GM19238 (cell line): ENCODE data around the gene BCAS1.
"Not testable (repeated sequence)": the region's sequence is repeated elsewhere in the genome, so short reads cannot be mapped to it uniquely, and the experiment has no call there.

ENCODE experiments used
- DNase-seq: peaks from one replicate; pipeline ENCODE4 v3.0.0; 2011; ENCODE audit warnings: low spot score; ENCODE audit not compliant: insufficient read length

BCAS1 gene

GRCh38 chr20:53945478-53945877 lies 124.9 kb downstream of the BCAS1 start:
- DNase-seq = no peak

GRCh38 chr20:53944796-53945195 lies 125.6 kb downstream of the BCAS1 start:
- no peak for DNase-seq

- DNase-seq = no peak
Observed at GRCh38 chr20:53943522-53944291, 126.7 kb downstream of the BCAS1 start.

DNA sequence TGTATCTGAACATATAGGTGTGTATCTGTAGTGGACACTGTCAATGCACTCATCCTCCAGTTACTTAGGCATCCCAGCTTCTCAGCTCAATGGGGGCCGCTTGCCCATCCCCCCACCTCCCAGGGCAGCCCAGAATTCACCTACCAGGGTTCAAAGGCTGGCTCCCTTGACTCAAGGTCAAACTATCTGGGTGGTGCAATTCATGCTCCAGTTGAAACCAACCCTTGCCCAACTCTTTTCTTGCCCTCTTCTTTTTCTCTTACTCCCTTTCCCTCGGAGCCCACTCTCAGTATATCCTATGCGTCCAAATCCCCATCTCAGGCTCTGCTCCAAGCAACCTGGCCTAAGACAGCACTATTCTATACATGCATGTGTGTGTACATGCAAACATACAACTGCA lies 127.4 kb downstream of the BCAS1 start:
- DNase-seq = no peak

DNA sequence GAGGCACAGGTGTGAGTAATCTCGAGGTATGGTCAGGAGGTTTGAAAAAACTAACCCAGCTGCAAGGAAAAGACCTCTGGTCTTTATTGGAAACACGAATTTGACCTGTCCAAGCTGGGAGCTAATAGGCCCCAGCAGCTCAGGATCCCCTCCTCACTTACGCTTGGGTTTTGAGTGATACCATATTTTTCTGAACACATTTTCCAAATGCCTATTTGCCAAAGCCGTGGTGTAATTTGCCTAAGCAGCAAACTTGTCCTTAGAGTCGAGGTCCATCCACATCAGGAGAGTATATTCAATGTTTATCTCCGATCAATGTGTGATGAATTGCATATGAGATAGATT lies 128.0 kb downstream of the BCAS1 start:
- DNase-seq = no peak

- DNase-seq = no peak
Observed at GRCh38 chr20:53941680-53942471, 128.5 kb downstream of the BCAS1 start.

DNA sequence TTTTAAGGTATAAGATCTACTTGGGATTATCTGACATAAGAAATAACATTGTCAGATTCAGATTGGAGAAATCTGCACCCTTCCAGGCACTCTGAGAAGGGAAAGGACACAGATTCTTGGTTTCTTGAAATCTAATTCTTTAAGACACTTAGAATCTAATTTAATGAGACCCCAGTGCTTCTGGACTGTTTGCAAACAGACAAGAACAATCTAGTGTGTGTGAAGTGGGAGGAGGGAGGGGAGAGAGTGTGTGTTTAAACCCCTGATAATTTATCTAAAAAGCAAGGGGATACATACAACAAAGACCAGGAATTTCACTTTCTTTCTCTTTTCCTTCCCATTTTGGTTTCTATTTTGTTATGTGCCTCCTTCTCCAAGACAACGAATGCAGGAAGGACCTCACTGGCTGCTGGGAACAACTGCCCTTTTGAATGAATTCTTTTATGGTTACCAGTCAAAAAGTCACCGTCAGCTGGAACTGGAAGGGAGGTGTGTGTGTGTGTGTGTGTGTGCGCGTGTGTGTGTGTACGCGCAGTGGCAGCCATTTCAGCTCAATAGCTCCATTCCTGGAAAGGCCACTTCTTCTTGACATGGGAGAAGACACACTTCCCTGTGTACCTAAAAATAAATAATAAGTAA lies 129.4 kb downstream of the BCAS1 start:
- no peak for DNase-seq

DNA sequence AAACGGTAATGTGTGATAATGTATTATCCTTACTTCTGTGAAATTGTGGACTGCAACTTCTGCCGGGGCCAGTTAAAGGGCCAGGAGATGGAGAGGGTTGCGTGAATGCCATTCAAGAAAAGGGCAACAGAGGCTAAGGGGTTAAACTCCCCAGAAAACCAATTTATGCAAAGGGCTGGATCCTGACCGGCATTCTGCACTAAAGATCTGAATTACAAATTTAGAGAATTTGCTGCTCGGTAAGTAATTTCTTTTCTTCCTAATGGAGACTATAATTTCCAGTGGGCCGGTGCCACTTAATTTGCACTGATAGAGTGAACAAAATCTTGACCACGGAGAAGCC lies 130.1 kb downstream of the BCAS1 start:
- no peak for DNase-seq

- DNase-seq = no peak
Observed at GRCh38 chr20:53939572-53940359, 130.6 kb downstream of the BCAS1 start.

- no peak for DNase-seq
Observed at GRCh38 chr20:53939190-53939571, 131.2 kb downstream of the BCAS1 start.

DNA sequence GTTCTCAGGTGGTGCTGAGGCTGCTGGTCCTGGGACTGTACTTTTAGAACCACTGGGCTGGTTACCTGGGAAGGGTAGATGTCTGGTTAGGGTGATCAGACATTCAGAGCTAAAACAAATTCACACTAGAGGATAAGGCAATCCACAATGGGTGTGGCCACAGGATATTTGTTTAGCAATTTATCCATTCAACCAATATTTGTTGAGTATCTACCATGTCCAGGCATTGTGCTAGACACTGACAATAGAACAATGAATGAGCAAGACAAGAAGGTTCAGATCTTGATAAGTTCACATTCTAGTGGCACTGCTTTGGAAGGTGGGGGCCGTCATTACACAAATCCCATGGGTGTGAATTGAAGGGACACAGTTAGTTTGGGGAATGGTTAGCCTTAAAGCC lies 131.7 kb downstream of the BCAS1 start:
- no peak for DNase-seq

DNA sequence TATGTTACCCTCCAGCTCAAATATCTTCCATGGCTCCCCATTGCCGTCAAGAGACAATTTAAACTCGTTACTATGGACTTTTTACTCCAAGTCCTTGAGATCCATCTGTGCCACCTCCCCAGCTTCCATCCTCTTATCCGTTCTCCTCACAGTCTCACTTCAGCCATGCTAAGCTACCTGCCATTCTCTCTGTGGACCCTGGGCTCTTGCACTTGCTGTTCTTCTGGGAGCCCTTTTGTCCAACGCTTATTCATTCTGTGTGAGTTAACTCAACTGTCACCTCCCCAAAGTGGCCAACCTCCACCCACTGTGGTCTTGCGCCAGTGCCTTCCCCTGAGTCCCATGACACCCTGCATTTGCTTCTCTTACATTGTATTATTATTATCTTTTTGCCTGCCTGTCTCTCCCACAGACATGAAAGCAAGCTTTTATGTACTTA lies 132.4 kb downstream of the BCAS1 start:
- DNase-seq = no peak

DNA sequence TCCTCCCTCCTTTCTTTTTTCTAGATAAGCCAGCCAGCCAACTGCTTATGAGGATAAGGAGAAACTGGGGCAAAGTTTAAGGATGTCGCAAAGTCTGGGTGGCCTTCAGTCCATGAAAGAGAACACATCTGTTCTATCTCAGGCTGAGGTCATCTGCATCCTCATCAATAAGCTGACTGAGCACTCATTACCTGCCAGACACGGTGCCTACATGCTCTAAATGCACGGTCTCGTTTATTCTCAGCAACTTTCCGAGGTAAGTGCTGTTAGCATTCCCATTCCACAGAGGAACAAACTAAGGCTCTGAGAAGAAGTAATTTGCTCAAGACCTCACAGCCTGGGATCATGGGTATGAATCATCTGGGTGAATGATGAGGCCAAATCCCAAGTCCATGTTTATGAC lies 133.1 kb downstream of the BCAS1 start:
- no peak for DNase-seq

- DNase-seq = no peak
Observed at GRCh38 chr20:53935344-53936084, 134.9 kb downstream of the BCAS1 start.

GRCh38 chr20:53934421-53935343 lies 135.7 kb downstream of the BCAS1 start:
- no peak for DNase-seq

DNA sequence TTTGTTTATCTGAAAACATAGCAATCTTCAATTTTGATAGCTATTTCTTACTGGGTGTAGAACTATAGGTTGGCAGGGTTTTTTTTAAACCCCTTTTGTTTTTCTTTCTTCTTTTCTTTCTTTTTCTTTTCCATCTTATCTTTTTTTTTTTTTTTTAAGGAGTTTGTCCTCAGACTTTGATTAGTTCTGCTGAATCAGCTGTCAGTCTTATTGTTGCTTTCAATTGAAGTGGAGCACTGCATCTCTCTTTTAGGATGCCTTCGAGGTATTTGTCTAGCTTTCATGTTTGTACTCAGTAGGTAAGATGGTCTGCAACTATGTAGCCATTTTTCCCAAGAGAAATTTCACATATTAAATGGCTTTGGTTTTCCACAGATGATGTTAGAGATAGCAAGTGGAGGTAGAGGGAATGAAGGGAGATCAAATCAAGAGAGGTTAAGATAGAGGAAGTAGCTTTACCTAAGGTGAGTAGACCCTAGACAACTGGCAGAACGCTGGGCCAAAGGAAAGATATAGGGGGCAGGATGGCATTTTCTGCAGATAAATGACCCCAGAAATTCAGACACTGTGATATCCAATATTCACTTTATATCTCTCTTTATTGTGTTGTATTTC lies 137.1 kb downstream of the BCAS1 start:
- DNase-seq = no peak

DNA sequence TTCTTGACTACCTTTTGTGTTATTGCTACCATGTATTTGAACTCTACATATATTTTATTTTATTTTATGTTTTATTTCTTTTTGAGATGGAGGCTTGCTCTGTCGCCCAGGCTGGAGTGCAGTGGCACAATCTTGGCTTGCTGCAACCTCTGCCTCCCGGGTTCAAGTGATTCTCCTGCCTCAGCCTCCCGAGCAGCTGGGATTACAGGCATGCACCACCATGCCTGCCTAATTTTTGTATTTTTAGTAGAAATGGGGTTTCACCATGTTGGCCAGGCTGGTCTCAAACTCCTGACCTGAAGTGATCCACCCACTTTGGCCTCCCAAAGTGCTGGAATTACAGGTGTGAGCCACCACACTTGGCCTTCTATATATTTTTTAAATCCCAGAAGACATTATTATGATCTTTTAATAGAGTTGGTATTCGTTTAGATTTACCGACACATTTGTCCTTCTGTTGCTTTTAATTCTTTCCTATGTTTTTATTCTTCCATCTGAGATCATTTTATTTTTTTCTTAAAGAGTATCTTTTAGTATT lies 137.7 kb downstream of the BCAS1 start:
- DNase-seq = not testable (repeated sequence)

- no peak for DNase-seq
Observed at GRCh38 chr20:53931597-53931996, 138.8 kb downstream of the BCAS1 start.
